RWPE2 (cell line): ENCODE measurements around the gene SOD2.
"Not testable (repeated sequence)": the region's sequence is repeated elsewhere in the genome, so short reads cannot be mapped to it uniquely, and the experiment has no call there.

ENCODE experiments used
- ATAC-seq: fragments of 200-7000 bp; cut with Tn5 transposase; 3 replicates; pipeline ENCODE4 v1.9.1; 2021; ENCODE audit warnings: low read depth
- DNase-seq: peaks from one replicate; pipeline ENCODE4 v3.0.0-alpha.2; 2020; ENCODE audit warnings: low spot score
- H3K27ac ChIP-seq: fragments of 450-650 bp; 2 replicates; pipeline ENCODE4 v1.5.1; 2017; ENCODE audit warnings: mild to moderate bottlenecking; ENCODE audit not compliant: poor library complexity, severe bottlenecking
- H3K27me3 ChIP-seq: fragments of 250-450 bp; sonication (Bioruptor Pico); 2 replicates; pipeline ENCODE4 v1.5.1; 2021; ENCODE audit warnings: mild to moderate bottlenecking, moderate library complexity; ENCODE audit not compliant: insufficient read depth, poor library complexity, severe bottlenecking
- H3K36me3 ChIP-seq: fragments of 250-450 bp; sonication (Bioruptor Pico); 2 replicates; pipeline ENCODE4 v1.5.1; 2020; ENCODE audit warnings: low read depth, mild to moderate bottlenecking, moderate library complexity
- H3K4me1 ChIP-seq: fragments of 250-450 bp; sonication (Bioruptor Pico); 2 replicates; pipeline ENCODE4 v1.5.1; 2021; ENCODE audit warnings: mild to moderate bottlenecking, moderate library complexity; ENCODE audit not compliant: insufficient read depth, poor library complexity, severe bottlenecking
- H3K4me3 ChIP-seq: fragments of 250-450 bp; sonication (Bioruptor Pico); 2 replicates; pipeline ENCODE4 v1.5.1; 2021; ENCODE audit warnings: mild to moderate bottlenecking, moderate library complexity; ENCODE audit not compliant: severe bottlenecking
- H3K9me3 ChIP-seq: fragments of 250-450 bp; sonication (Bioruptor Pico); 2 replicates; pipeline ENCODE4 v1.5.1; 2021; ENCODE audit warnings: mild to moderate bottlenecking, moderate library complexity; ENCODE audit not compliant: severe bottlenecking
- CTCF ChIP-seq: fragments of 450-650 bp; IDR thresholded peaks from one replicate; pipeline ENCODE4 v1.5.1; 2017; ENCODE audit warnings: mild to moderate bottlenecking, moderate library complexity; ENCODE audit not compliant: poor library complexity, severe bottlenecking

Gene SOD2

DNA sequence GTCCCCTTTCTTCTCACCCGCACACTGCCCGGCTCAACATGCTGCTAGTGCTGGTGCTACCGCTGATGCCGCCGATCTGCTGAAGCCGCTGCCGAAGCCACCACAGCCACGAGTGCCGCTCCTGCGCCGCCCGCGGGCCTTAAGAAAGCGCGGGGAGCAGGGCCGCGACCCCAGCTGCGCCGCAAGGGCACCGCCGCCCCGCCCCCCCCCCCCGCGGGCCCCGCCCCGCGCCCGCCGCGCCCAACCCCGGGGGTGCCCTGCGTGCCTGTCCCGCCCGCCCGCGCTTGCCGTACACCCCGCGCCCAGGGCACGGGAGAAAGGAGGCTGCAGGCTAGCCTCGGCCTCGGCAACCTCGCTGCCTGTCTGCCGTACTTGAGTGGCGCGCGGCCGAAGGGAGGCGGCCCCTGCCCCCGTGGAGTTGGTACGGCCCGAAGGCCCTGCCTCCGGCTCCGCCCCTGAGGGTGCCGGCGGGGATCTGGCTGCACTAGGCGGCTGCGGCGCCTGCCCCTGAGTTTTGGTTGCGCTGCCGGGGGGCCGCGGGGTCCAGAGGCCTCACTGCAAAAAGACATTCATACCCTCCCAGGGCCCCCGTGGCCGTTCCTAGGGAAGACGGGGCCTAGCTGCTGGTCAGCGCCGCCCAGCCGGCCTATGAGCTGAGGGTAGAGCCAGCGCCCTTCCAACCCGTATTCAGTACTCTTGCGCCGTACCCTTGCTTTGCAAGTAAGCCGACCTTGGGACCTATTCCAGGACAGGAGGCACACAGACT is at the start of gene SOD2:
SOD2 (minus strand) TSS at position 114 of the 766 bp plus-strand sequence; CDS start at position 40, 74 bp downstream.
- Histone ChIP-seq H3K27ac (peak within 1 kb of the TSS; percentile 67), H3K4me1 (peaks cover 11% of the 10 kb centered on the region), H3K4me3 (peak within 1 kb of the TSS; percentile 77), H3K9me3 (no peaks in the 10 kb centered on the region), H3K36me3 (peaks cover 10% of the 10 kb centered on the region), H3K27me3 (no peaks in the 10 kb centered on the region)
- ATAC-seq (peak; percentile 77), DNase-seq (peak; percentile 79)
- TF ChIP-seq CTCF = no peak

- ATAC-seq (no peak), DNase-seq (no peak)
- Histone ChIP-seq H3K36me3 (peaks cover 100% of the 10 kb centered on the region), H3K27me3 (no peaks in the 10 kb centered on the region), H3K4me3 (no peak overlapping the region), H3K9me3 (no peaks in the 10 kb centered on the region), H3K27ac (no peak overlapping the region), H3K4me1 (no peaks in the 10 kb centered on the region)
- no peak for TF ChIP-seq CTCF
These were observed 49.1 kb upstream of the SOD2 start for GRCh38 chr6:159742165-159742564.

DNA sequence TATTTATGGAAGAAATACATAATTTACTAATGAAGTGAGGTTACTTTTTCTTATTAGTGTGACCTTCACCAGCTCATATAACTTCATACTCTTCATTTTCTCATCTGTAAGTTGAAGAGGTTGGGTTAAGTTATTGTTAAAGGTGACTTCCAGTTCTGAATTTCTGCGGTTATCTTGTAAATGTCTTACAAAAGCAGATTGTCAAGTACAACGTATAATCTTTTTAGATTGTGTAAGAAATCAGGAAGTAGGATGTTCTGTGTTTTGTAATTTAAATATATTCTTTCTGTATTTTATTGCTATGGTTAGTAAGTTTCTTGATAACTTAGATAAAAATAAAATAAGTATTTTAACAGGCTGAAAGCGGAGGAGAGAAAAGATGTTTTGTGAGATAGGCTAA is 46.3 kb upstream of the SOD2 start:
- Histone ChIP-seq H3K27ac (no peak overlapping the region), H3K9me3 (no peaks in the 10 kb centered on the region), H3K4me1 (peaks cover 4% of the 10 kb centered on the region), H3K36me3 (peaks cover 97% of the 10 kb centered on the region), H3K4me3 (no peak overlapping the region), H3K27me3 (no peaks in the 10 kb centered on the region)
- DNase-seq (no peak), ATAC-seq (no peak)
- TF ChIP-seq CTCF = no peak

DNA sequence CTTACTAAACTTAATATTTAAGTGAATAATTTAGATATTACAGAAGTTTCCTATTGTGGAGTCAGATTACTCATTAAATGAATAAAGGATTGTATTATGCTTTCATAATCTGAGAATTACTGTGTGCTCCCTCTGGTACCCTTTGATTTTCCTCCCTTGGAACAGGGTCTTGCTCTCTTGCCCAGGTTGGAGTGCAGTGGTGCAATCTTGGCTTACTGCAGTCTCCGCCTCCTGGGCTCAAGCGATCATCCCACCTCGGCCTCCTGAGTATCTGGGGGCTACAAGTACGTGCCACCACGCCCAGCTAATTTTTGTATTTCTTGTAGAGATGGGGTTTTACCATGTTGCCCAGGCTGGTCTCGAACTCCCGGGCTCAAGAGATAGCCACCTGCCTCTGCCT is 43.9 kb upstream of the SOD2 start:
- H3K9me3 ChIP-seq = no peaks in the 10 kb centered on the region
- H3K36me3 ChIP-seq = peaks cover 79% of the 10 kb centered on the region
- no peak overlapping the region for H3K27ac ChIP-seq
- no peak for TF ChIP-seq CTCF
- no peak for ATAC-seq
- H3K4me1 ChIP-seq = peaks cover 4% of the 10 kb centered on the region
- no peaks in the 10 kb centered on the region for H3K27me3 ChIP-seq
- H3K4me3 ChIP-seq = no peak overlapping the region
- DNase-seq = no peak

DNA sequence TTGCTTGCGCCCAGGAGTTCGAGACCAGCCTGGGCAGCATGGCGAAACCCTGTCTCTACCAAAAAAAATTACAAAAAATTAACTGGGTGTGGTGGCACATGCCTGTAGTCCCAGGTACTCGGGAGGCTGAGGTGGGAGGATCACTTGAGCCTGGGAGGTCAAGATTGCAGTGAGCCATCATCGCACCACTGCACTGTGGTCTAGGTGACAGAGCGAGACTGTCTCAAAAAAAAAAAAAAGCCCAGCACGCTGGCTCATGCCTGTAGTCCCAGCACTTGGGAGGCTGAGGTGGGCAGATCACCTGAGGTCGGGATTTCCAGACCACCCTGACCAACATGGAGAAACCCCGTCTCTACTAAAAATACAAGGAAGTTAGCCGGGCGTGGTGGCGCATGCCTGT is 40.4 kb upstream of the SOD2 start:
- H3K36me3 ChIP-seq = peaks cover 74% of the 10 kb centered on the region
- ATAC-seq, H3K27ac ChIP-seq, DNase-seq, H3K4me3 ChIP-seq, H3K9me3 ChIP-seq, H3K27me3 ChIP-seq: not testable (repeated sequence)
- peaks cover 14% of the 10 kb centered on the region for H3K4me1 ChIP-seq

GRCh38 chr6:159732550-159732949 is 39.5 kb upstream of the SOD2 start:
- H3K27me3 ChIP-seq, DNase-seq, H3K27ac ChIP-seq, ATAC-seq, H3K9me3 ChIP-seq, H3K4me3 ChIP-seq: not testable (repeated sequence)
- Histone ChIP-seq H3K4me1 (peaks cover 14% of the 10 kb centered on the region), H3K36me3 (peaks cover 71% of the 10 kb centered on the region)
